Psoas muscle (tissue), 8 donors: ENCODE data around the gene DLG4. TPM values are rescaled to one million over a fixed set of nuclear protein-coding genes. Genes with fewer than 3 reads are reported as not detected.
"Not testable (repeated sequence)": the region's sequence is repeated elsewhere in the genome, so short reads cannot be mapped to it uniquely, and the experiment has no call there.

Source experiments
- ATAC-seq, 4 donors: fragments of 200-7000 bp; cut with Tn5 transposase; one replicate each; pipeline ENCODE4 v1.9.1; 2020; ENCODE audit warnings: moderate library complexity in 3 of 4, mild to moderate bottlenecking in 2 of 4
- DNase-seq, 2 donors: peaks; one replicate each; pipeline ENCODE4 v3.0.0-alpha.2; 2020
- H3K27ac ChIP-seq: fragments of 200-600 bp; one replicate; pipeline ENCODE4 v1.8.0; 2022
- H3K27me3 ChIP-seq, 3 donors: fragments of 200-600 bp in 1 of 3; one replicate each; pipeline versions ENCODE4 v1.6.1 to v1.8.0; 2013 to 2022; ENCODE audit warnings: low read length in 2 of 3, mild to moderate bottlenecking in 2 of 3, moderate library complexity in 1 of 3; ENCODE audit not compliant: insufficient read depth in 3 of 3
- H3K36me3 ChIP-seq, 2 donors: fragments of 200-600 bp in 1 of 2; one replicate each; pipeline versions ENCODE4 v1.6.1 to v1.8.0; 2013 to 2022; ENCODE audit warnings: low read depth in 1 of 2, mild to moderate bottlenecking in 1 of 2, moderate library complexity in 1 of 2; ENCODE audit not compliant: insufficient read depth in 1 of 2
- H3K4me1 ChIP-seq: fragments of 200-600 bp; one replicate; pipeline ENCODE4 v1.8.0; 2022
- H3K4me3 ChIP-seq: fragments of 200-600 bp; one replicate; pipeline ENCODE4 v1.8.0; 2022; ENCODE audit warnings: mild to moderate bottlenecking
- H3K9me3 ChIP-seq: fragments of 200-600 bp; one replicate; pipeline ENCODE4 v1.8.0; 2022
- whole genome bisulfite sequencing, 3 donors: extraction: QIAGEN DNeasy Blood & Tissue Kit; methylation state at CpG; one replicate each; pipeline versions ENCODE4 v1.1.6 to v1.1.7; 2013; 5-methylcytosine and 5-hydroxymethylcytosine counted together
- intact Hi-C, 2 donors: fragments of 100-400 bp; cut with DNase I; formaldehyde crosslinking; loops; one replicate each; pipeline versions ENCODE4 v1.11.0 to v1.14.2; 2022
- polyA plus RNA-seq, 3 donors: library from polyadenylated mRNA; stranded (reverse); fragments of 200-250 nt; gene quantifications; one replicate each; pipeline ENCODE4 v1.2.3, GENCODE V29; 2013
- total RNA-seq, 4 donors: library from RNA; stranded (reverse); fragmentation: NEBNext Ultra II Directional in 2 of 4; extraction: Animal tissue kit (Norgen Biotek cat#: 25700) in 2 of 4; gene quantifications; one replicate each; pipeline versions ENCODE4 v1.2.1 to v1.2.4, GENCODE V29; 2021 to 2023
- TF ChIP-seq, protein P1 (sequence below): fragments of 200-600 bp; IDR thresholded peaks from one replicate; pipeline ENCODE4 v1.8.0; 2022; ENCODE audit warnings: antibody characterized with exemption
- donor health status: healthy with polysubstance abuse.
- donor health status: DM: no; HTN: no; CAD: no; lungs with moderate emphysema.
- donor health status: Bipolar disorder and iron deficiency.
- donor health status: healthy.
- donor health status: DM: yes; HTN: yes; CAD: no.
- donor health status: DM: no; HTN: no; CAD: no.
- donor health status: DM: no; HTN: no; CAD: no.
- donor health status: DM: yes; HTN: yes; CAD: no.

Gene DLG4
- total and polyA plus RNA-seq, 7 donors, result 1.5 to 8.9 (median 5.0) TPM

DNA sequence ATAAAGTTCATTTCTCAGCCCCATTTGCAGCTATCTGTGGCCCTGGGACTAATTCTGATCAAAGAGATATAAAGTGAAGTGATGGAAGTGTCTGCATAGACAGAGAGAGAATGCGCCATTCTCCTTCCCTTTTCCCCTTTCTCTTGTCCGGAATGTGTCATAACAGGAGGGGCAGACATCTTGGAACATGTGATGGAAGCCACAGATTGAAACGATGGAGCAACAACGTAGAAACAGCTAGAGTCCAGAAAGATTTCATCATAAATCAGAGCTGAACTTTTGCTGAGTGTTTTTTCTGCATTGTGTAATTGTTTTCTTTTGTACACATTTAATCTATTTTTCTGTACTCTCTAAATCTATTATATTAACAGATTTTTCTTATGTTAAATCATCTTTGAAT, 51.8 kb downstream of the DLG4 start:
- no peak overlapping the region for H3K4me3 ChIP-seq
- WGBS, 3 donors, result 65 to 69% (median 65%) methylated on average over 4 of the region's 4 CpGs
- DNase-seq (no peak), ATAC-seq (no peak)
- intact Hi-C loops, result no loop called here
- peaks cover 7% of the 10 kb centered on the region for H3K9me3 ChIP-seq
- TF ChIP-seq, protein P1, sequence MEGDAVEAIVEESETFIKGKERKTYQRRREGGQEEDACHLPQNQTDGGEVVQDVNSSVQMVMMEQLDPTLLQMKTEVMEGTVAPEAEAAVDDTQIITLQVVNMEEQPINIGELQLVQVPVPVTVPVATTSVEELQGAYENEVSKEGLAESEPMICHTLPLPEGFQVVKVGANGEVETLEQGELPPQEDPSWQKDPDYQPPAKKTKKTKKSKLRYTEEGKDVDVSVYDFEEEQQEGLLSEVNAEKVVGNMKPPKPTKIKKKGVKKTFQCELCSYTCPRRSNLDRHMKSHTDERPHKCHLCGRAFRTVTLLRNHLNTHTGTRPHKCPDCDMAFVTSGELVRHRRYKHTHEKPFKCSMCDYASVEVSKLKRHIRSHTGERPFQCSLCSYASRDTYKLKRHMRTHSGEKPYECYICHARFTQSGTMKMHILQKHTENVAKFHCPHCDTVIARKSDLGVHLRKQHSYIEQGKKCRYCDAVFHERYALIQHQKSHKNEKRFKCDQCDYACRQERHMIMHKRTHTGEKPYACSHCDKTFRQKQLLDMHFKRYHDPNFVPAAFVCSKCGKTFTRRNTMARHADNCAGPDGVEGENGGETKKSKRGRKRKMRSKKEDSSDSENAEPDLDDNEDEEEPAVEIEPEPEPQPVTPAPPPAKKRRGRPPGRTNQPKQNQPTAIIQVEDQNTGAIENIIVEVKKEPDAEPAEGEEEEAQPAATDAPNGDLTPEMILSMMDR, result no peak
- H3K4me1 ChIP-seq, result no peaks in the 10 kb centered on the region
- no peaks in the 10 kb centered on the region for H3K36me3 ChIP-seq
- H3K27ac ChIP-seq, result no peak overlapping the region
- peaks cover 0 to 18% (median 1%) of the 10 kb centered on the region in 3 donors for H3K27me3 ChIP-seq

DNA sequence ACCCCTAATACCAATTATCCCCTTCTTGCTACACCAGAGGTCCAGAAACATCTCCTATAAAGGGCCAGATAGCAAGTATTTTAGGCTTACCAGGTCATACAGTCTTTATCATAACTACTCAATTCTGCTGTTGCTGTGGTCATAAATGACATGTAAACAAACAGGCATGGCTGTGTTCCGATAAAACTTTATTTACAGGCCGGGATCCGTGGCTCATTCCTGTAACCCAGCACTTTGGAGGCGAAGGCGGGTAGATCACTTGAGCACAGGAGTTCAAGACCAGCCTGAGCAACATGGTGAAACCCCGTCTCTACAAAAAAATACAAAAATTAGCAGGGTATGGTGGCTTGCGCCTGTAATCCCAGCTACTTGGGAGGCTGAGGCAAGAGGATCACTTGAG, 52.8 kb downstream of the DLG4 start:
- ATAC-seq (no peak), DNase-seq (no peak)
- H3K36me3 ChIP-seq, result no peaks in the 10 kb centered on the region
- no peaks in the 10 kb centered on the region for H3K4me1 ChIP-seq
- 90 to 94% (median 91%) methylated on average over 7 of the region's 7 CpGs for WGBS, 3 donors
- H3K9me3 ChIP-seq, result peaks cover 7% of the 10 kb centered on the region
- intact Hi-C loops, result no loop called here
- TF ChIP-seq, protein P1, result no peak
- no peak overlapping the region for H3K4me3 ChIP-seq
- no peak overlapping the region for H3K27ac ChIP-seq
- peaks cover 0 to 13% (median 1%) of the 10 kb centered on the region in 3 donors for H3K27me3 ChIP-seq

DNA sequence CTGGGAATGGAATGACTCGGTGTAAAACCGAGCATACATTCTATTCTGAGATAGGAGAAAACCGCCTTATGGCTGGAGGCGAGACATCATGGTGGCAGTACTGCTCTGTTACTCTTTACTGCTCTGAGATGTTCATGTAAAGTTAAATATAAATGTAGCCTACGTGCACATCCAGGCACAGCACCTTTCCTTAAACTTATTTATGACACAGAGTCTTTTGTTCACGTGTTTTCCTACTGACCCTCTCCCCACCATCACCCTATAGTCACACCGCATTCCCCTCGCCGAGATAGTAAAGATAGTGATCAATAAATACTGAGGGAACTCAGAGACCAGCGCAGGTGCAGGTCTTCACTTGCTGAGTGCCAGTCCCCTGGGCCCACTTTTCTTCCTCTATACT, 60.1 kb downstream of the DLG4 start:
- H3K27me3 ChIP-seq, result peaks cover 0 to 21% (median 0%) of the 10 kb centered on the region in 3 donors

DNA sequence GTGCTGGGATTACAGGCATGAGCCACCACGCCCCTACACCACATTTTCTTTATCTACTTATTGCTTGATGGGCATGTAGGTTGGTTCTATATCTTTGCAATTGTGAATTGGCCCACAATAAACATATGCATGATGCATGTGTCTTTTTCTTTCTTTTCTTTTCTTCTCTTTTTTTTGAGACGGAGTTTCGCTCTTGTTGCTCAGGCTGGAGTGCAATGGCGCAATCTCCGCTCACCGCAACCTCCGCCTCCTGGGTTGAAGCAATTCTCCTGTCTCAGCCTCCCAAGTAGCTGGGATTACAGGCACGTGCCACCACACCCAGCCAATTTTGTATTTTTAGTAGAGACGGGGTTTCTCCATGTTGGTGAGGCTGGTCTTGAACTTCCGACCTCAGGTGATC, 61.2 kb downstream of the DLG4 start:
- H3K4me3 ChIP-seq, intact Hi-C loops, ATAC-seq, H3K36me3 ChIP-seq, H3K9me3 ChIP-seq, H3K4me1 ChIP-seq, DNase-seq, H3K27ac ChIP-seq: not testable (repeated sequence)
- WGBS, 3 donors, result 84 to 88% (median 86%) methylated on average over 10 of the region's 10 CpGs
- H3K27me3 ChIP-seq, result peaks cover 0 to 25% (median 0%) of the 10 kb centered on the region in 3 donors

More for the DNA sequence above, 60.1 kb downstream of the DLG4 start:
- H3K36me3 ChIP-seq, intact Hi-C loops, H3K9me3 ChIP-seq, H3K27ac ChIP-seq, DNase-seq, H3K4me1 ChIP-seq, H3K4me3 ChIP-seq, ATAC-seq: not testable (repeated sequence)
- 74 to 76% (median 75%) methylated on average over 10 of the region's 10 CpGs for WGBS, 3 donors

DNA sequence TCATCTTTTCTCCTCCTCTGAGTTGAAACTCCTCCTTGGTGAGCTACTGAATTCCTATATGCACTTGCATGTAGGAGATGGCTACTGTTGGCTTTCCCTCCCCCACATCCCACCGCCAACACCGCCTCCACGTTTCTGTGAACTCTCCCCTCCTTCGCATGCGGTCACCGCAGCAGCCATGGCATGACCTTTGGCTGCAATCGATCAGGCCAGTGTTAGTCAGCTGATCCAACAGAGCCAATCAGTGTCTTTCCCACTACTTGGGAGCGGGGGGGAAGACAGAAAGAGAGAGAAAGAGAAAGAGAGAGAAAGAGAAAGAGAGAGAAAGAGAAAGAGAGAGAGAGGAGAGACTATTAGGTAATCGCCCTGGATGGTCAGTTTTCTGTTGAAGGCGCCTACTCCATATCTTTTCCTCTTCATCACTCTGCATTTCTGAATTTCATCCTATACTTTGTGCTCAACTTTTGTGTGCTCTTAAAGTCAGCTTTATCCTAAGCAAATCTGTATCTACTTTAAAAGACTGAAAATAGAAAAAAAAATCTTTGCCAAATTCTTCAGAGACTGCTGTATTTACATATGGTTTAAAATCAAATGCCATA, 63.2 kb downstream of the DLG4 start:
- Histone ChIP-seq H3K36me3 (no peaks in the 10 kb centered on the region), H3K9me3 (no peaks in the 10 kb centered on the region), H3K4me3 (no peak overlapping the region), H3K4me1 (no peaks in the 10 kb centered on the region), H3K27ac (no peak overlapping the region), H3K27me3 (peaks cover 0 to 27% (median 0%) of the 10 kb centered on the region in 3 donors)
- DNase-seq (no peak), ATAC-seq (no peak)
- TF ChIP-seq, protein P1, result no peak
- intact Hi-C loops, result no loop called here
- WGBS, 3 donors, result 66 to 73% (median 67%) methylated on average over 10 of the region's 10 CpGs

DNA sequence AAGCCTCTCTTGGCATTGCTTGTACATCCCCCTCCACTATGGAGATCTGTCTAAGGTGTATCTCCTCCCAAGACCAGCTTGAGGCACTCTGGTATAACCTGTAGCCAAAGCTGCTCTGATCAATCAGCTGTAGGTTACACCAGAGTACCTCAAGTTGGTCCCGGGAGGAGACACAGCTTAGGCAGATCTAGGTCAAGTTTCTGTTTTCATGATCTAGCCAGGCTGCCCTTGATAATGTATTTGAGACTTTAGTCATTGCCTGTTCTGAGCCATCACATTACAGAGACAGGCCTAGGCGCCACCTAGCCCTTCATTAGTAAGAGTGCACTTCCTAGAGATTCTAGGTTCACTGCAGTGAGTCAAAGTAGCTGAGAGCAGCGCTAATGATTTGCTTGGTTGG, 71.9 kb downstream of the DLG4 start:
- H3K36me3 ChIP-seq, result no peaks in the 10 kb centered on the region
- no peak overlapping the region for H3K27ac ChIP-seq
- no peaks in the 10 kb centered on the region for H3K9me3 ChIP-seq
- ATAC-seq (no peak), DNase-seq (no peak)
- TF ChIP-seq, protein P1, result no peak
- intact Hi-C loops, result no loop called here
- no peak overlapping the region for H3K4me3 ChIP-seq
- H3K27me3 ChIP-seq, result peaks cover 0 to 25% (median 0%) of the 10 kb centered on the region in 3 donors
- WGBS, 3 donors, result 68 to 83% (median 75%) methylated on average over 3 of the region's 3 CpGs
- H3K4me1 ChIP-seq, result no peaks in the 10 kb centered on the region
